GM18951 (cell line): ENCODE results near the gene RNF223.
"Not testable (repeated sequence)": the region's sequence is repeated elsewhere in the genome, so short reads cannot be mapped to it uniquely, and the experiment has no call there.

Source experiments
- POLR2A ChIP-seq: IDR thresholded peaks from 4 replicates; pipeline ENCODE4 v1.6.1; 2011; ENCODE audit warnings: mild to moderate bottlenecking; ENCODE audit not compliant: insufficient read length, insufficient read depth; ENCODE audit errors: extremely low read depth
- in situ Hi-C: fragments of 300-500 bp; cut with MboI; formaldehyde crosslinking; loops from one replicate; pipeline ENCODE4 v1.12.0; 2022; ENCODE audit warnings: low sequenced_read_pairs, mixed read lengths, inconsistent platforms; ENCODE audit not compliant: unreplicated experiment

Gene RNF223

DNA sequence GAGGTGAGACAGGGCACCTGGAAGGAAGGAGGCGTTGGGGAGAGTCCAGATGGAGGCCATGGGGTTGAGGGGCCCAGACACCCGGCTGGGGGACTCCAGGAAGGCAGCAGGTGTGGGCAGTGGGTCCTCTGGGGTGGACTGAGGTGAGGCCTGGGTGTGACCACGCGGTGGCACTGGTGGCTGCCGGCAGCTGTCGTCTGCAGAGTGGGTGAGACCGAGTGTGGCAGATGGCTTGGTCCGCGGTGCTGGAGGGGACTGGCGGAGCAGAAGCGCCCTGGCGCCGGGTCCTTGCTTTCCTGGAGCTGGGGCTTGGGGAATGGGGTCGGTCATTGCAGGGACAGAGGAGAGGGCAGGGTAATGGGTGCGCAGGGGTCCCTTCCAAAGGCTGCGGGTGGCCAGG is 41.7 kb downstream of the RNF223 start:
- no peak for TF ChIP-seq POLR2A
- in situ Hi-C loops: no loop called here

DNA sequence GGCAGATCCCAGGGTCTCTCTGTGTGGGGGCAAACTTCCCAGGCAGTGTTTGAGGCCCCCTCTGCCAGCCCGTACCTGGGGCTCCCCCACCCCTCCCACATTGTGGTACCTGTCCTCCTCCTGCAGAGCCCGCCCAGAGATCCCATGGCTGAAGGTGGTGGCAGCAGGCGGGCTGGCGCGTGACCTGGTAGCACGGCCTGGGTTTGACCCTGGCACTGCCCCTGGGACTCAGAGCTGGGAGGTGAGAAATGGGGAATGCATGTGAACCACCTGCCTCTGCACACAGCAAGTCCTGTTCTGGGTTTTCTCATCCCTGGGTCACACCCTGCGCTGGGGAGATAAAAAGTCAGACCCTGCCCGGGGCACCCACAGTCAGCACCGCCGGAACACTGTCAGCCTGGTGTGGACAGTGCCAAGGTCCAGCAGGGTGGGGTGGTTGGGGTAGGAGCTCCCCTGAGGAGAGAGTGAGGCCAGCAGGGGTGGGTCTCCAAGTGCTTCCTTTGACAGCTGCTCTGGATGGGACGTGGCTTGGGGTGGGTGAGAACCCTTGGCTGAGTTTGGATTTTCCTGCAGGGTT is 42.4 kb downstream of the RNF223 start:
- in situ Hi-C loops: no loop called here
- TF ChIP-seq POLR2A: no peak

DNA sequence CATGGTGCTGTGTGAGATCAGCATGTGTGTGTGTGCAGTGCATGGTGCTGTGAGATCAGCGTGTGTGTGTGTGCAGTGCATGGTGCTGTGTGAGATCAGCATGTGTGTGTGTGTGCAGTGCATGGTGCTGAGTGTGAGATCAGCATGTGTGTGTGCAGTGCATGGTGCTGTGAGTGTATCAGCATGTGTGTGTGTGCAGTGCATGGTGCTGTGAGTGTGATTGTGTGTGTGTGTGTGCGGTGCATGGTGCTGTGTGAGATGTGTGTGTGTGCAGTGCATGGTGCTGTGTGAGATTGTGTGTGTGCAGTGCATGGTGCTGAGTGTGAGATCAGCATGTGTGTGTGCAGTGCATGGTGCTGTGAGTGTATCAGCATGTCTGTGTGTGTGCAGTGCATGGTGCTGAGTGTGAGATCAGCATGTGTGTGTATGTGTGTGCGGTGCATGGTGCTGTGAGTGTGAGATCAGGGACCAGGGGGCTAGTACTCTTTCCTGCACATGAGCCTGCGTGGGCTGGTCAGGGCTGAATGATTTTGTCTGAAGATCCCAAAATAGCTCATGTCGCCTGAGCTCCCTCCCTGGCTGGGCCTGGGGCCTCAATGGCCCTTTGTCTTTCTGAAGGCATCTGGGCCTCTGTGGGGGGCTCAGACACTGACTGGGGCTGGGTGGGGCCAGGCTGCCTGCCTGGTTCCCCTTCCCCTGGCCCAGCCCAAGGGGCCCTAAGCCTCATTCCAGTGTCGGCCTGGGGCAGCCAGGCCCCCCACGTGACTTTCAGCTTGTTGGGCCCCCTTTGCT is 43.0 kb downstream of the RNF223 start:
- in situ Hi-C loops: not testable (repeated sequence)

DNA sequence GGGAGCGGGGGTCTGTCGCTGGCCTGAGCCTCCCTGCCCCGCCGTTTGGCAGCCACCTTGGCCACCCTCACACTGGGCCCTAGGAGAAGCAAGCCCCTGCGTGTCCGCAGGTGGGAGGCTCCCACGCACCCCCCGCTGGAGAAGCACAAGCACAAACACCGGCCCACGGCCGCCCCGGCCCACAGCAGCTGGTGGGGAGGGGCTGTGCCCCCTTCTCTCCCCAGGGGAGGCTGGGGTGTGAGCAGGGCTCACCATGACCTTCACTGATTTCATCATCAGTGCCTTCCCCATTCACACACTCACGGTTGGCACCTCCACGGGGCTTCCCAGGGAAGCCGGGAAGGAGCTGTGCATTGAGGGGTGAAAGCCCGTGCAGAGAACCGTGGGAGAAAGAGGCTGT is 46.3 kb downstream of the RNF223 start:
- TF ChIP-seq POLR2A: no peak
- in situ Hi-C loops: no loop called here

DNA sequence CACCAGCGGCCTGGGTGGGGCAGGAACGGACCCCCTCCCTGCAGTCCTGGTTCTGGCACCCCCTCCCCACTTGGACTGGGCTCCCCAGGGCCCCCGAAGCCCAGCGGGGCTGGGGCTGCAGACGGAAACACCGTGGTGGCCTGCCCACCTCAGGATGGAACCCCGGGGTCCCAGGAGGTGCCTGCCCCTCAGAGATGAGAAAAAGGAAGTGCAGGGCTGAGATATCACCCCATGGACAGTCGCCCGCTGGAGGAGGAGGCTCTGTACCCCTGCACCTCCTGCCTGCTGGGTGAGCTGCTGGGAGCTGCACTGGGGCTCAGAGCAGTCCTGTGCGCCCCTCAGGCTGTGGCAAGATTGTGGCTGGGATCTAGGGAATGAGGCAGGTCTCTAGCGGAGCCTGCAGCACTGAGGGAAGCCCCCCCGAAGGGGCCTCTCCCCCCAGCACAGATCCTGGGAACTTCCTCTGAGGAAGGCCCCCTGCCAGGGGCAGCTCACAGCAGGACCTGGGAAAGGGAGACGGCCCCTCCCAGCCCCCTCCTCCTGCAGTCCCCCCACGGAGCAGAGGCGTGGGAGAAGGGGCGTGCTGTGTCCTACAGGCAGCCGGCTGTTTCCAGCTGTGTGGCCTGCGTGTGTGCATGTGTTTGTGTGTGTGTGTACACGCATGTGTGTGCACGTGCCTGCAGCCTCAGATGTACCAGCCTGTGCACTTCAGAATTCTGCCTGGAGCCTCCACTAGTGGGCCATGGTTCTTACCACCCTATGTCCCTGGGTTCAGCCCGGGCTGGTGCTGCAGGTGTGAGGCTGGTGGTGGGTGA is 47.3 kb downstream of the RNF223 start:
- no peak for TF ChIP-seq POLR2A
- in situ Hi-C loops: no loop called here

DNA sequence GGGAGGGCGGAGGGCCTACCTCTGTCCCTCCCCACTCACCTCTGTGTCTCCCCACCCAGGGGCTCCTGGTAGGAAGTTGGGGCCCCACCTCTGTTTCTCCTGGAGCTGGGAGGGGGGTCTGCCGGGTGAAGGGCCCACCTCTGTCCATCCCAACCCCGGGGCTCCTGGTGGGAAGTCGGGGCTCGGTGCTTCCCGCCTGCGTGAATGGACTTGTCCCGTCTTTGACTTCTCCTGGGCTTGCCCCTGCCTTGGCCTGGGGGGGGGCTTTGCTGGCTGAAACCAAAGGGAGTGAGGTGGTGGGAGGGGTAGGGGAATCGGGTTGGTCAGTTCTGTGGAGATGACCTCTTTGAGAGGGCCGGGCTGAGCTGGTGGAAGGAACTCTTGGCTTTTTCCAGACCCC is 48.4 kb downstream of the RNF223 start:
- in situ Hi-C loops: no loop called here
- TF ChIP-seq POLR2A: no peak

DNA sequence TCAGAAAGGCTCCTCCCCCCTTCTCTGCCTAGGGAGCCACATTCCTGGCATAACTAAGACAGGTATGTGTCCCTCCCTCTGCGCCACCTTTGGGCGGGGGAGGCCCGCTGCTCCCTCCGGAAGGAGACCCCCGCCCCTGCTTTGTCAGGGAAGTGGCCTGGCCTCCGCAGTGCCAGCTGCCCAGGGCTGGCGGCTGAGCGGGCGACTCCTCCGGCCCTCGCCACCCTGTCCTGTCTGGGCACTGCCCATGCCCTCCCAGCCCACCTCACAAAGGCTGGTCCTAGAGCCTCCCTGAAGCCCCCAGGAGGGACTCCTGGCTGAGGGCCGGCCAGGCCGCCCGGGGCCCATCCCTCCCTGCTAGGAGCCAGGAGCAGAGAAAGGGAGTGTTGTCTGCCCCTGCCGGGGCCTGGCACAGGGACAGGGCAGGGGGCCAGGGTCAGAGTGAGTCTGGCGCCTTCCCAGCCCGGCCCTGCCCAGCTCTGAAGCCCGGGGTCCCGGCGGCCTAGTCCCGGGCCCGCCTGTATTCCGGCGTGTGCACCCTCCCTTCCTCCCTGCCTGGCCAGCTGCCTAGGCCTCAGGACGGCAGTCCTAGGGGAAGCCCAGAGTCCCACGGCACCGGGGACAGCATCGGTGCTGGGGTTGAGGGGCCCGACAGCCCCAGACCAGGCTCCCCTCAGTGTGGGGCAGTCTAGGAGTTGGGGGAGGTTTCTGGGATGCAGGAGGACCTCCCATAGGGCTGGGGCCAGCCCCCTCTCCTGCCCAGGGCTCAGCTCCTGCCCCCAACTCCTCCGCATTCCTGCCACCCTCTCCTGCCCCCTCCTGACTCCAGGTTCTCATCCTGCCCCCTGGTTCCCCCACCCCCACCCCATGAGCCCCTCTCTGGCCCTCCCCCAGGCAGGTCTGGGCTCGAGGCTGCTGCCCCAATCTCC is 49.1 kb downstream of the RNF223 start:
- in situ Hi-C loops: no loop called here
- no peak for TF ChIP-seq POLR2A

DNA sequence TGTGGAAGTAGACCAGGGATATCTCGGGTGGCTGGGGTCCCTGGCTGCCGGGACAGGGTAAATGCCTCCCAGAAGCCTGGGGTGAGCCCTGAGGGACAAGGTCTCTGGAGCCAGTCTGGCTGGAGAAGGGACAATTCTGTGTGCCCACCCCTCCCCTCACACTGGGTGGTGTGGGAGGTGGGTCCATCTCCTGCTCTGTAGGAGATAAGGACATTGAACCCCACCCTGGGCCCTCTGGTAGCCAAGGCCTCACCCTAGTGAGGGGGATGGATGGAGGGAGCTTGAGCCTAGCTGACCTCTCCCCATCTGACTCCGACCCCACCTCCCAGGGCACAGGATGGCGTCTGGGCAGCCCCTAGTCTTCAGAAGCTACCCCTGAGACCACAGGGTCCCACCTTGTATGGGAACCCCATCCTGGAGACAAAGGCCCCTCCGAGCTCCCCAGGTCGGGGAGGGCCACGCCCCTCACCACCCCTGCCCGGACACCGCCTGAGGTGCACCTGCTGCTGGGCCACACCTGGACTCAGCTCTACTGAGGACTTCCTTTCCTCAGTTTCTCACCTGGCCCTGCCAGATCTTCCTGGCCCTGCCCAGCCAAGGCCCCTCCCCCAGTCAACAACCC is 49.8 kb downstream of the RNF223 start:
- in situ Hi-C loops: no loop called here
- no peak for TF ChIP-seq POLR2A

DNA sequence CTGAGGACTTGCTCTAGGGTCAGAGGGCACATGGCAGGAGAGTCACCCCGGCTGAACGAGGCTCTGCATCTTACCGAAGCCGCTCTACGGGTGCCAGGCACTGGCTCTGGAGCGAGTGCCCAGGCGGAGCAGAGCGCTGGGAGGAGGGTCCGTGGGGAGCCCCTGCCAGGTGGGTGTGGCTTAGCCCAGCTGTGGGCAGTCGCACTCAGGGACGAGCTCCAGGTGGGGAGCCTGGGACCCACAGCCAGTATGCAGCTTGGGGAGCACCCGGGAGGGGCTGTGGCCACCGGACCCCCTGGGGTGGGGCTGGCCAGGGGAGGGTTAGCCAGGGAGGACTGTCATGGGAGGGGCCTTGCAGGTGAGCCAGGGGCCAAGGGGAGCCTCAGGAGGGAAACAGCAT is 50.4 kb downstream of the RNF223 start:
- in situ Hi-C loops: no loop called here
- TF ChIP-seq POLR2A: no peak

DNA sequence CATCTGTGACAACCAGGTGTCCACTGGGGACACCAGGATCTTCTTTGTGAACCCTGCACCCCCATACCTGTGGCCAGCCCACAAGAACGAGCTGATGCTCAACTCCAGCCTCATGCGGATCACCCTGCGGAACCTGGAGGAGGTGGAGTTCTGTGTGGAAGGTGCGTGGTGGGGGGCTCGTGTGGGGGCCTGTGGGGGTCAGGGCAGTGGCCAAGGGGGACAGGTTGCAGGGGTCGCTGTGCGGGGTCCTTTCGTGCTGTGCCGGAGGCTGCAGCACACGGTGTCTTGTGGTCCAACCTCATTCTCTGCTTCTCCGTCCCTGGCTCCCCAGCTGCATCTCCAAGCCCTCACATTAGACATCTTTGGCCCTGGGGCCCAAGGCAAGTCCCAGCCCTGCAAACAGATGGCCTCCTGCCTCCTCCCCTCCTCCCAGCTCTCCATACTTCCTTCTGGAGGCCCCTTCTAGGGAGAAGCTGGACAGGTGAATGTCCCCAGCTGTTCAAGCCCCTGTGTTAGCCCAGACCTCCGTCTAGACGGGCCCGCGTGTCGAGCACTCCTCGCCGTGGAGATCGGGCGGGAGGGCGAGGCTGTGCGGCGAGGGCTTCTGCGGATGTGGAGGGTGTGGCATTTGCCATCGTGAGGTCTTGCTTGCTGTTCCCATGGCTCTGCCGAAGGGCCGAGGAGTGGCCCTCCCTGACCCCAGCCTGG is 51.6 kb downstream of the RNF223 start:
- in situ Hi-C loops: no loop called here
- no peak for TF ChIP-seq POLR2A

DNA sequence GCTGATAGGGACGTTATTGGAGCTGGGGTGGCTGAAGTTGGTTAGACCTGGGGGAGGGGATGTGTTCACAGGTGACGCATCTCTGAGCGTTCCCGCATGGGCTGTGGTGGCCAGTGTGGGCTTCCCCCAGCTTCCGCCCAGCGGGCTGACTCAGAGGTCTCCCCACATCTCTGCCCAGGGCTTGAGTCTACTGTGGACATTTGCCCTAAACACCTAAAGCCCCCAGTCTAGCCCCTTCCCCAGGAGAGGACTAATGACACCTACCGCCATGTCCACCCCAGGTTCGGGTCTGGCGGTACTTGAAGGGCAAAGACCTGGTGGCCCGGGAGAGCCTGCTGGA is 52.2 kb downstream of the RNF223 start:
- in situ Hi-C loops: no loop called here
- no peak for TF ChIP-seq POLR2A

DNA sequence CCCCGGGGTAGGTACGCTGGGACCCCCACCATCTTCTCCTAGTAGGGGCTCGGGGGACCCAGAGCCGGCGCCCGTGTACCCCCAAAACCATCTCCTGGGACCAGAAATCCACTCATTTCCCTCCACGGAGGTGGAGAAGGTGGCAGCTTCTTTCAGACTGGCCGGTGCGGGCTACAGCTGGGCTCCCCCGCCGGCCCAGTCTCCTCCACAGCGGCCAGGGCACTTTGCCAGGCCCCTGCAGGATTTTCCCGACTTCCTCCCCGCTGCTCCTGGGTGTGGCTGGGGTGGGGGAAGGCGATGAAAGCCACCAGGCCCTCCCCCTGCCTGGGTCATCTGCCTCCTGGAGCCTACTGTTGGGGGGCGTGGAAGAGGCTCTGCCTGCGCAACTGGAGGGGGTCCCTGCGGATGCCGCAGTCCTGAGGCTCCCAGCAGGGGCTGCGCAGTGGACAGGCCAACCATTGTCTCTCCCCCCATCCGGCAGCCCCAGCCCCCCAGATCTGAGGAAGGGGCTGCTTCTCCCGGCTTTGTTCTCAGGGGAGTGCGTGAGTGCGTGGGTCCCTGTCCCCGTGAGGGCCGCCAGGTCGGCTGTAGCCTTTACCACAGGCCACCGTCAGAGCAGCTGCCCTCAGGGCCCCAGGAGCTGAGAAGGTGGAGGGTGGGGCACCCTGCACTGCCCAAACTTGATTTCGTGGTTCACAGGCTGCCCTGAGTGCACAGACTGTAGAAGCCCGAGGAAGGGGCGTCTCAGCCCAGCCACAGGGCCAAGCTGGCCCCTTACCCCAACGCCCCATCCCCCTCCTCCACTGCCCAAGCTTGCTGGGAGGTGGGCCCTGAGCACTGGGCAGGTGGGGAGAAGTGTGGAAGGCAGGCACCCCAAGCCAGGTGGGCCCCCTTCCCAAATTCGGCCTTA is 52.8 kb downstream of the RNF223 start:
- TF ChIP-seq POLR2A: no peak
- in situ Hi-C loops: no loop called here
